HG03103 (cell line): ENCODE data around the gene TRABD2B.

ENCODE experiments used
- ATAC-seq: cut with Tn5 transposase; IDR thresholded peaks from one replicate; pipeline ENCODE4 v1.9.1; 2021; ENCODE audit warnings: low read depth; ENCODE audit not compliant: unreplicated experiment

The TRABD2B gene

DNA sequence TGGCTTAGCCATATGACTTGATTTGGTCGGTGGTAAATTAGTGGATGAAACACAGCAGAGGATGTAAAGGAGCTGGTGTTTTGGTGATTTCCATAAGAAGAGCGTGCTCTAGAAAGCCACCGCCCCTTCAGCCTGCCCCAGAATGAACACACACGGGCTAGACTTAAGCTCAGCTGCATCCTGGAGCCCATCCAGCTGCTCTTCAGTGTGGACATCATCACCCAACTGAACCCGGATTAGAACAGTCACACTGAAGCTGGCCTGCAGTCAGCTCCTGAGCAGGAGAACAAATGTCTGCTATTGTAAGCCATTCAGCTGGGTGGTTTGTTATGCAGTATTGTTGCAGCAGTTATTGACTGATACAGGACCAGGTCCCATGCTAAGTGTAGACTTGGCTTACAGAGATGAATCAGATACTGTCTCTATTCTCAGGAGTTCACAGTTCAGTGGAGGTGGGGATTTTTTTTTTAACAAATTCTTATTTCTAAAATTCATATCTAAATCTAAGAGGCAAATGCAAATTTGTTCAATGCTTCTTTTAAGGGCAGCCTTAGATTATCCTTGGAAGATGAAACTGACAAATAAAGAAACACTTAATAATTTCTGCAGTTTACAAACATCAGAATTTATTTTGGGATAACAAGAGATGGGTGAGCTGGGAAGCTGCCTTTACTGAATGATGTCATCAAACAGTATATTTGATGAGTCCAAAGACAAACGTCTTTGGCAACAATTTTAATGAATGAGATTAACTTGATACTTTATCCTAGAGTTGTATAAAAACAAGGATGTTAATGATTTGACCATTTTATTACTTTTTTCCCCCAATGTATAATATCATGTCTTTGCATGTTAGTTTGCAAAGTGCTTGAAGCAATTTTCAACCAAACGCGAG, 251.2 kb downstream of the TRABD2B start:
- no peak for ATAC-seq

DNA sequence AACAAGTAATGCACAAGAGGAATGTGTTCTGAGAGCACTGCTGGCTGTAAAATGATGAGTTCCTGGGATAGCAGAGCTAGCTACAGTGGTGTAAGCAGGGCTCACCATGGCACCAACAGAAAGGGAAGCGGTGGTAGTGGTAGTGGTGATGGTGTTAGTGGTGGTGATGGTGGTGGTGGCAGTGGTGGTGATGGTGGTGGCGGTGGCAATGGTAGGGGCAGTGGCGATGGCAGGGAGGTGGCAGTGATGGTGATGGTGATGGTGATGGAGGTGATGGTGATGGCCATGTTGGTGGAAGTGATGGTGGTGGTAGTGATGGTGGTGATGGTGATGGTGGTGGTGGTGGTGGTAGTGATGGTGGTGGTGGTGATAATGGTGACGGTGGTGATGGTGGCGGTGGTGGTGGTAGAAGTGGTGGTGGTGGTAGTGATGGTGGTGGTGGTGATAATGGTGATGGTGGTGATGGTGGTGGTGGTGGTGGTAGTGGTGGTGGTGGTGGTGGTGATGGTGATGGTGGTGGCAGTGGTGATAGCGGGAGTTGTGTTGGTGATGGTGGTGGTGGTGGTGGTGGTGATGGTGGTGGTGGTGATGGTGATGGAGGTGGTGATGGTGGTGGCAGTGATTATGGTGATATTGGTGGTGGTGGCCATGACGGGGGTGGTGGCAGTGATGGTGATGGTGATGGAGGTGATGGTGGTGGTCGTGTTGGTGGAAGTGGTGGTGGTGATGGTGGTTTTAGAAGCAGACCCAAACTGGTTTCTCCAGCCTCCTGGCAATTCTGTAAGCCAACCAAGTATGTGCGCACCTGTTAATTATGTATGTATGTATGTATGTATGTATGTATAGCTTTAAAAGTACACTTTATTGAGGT, 254.1 kb downstream of the TRABD2B start:
- no peak for ATAC-seq

DNA sequence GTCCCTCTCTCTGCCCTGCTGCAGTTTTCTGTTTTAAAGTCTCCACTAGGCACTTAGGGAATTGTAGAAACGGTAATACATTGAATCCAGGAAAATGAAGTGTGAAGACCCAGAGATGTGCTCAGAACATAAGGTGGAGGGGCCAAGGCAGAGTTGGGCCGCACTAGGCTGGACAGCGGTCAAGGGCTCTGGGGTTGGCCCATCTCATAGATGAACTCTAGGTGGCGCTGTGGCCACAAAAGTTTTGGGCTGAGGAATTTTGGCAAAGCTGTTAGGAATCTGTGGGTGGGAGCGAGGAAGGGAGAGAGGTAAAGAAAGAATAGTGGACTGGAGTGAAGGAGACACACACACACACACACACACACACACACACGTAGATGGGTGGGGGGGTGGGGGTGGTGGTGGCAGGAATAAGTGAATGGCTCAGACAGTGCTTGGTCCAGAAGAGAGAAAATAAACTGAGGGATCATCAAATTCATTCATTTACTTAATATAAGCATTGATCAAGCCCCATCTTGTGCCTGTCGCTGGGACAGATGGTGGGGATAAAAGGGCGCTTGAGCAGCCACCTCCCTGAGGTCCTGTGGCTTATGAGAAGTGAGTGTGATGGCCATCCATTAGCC, 258.5 kb downstream of the TRABD2B start:
- no peak for ATAC-seq

DNA sequence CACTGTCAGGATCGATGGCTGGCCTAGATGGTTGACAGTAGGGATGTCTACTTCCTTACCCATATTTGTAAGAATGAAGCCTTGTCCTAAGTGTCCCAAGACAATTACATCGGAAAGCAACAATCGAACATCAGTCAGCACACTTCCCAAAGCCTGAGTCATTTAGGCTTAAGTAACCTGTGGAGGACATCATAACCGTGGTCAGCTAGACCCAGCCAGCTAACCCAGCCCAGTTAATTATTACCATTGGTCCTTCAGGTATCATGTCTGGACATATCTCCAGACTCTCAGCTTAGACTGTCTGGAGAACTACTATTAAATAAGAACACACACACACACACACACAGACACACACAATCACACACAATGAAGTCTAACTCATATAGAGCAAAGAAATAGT, 264.7 kb downstream of the TRABD2B start:
- no peak for ATAC-seq

DNA sequence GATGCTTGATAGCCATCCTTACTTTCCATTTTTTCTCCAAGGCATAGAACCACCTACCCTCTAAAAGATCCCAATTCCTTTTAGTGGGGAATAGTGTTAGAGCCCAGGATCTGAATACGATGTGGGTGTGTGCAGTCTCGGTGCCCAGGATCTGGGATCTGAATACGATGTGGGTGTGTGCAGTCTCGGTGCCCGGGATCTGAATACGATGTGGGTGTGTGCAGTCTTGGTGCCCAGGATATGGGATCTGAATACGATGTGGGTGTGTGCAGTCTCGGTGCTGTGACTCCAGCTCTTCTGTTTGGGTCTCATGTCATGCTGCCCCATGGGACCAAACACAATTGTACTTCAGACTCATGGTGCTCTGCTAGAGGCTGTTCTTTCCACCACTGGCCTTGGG, 265.5 kb downstream of the TRABD2B start:
- ATAC-seq, result no peak

DNA sequence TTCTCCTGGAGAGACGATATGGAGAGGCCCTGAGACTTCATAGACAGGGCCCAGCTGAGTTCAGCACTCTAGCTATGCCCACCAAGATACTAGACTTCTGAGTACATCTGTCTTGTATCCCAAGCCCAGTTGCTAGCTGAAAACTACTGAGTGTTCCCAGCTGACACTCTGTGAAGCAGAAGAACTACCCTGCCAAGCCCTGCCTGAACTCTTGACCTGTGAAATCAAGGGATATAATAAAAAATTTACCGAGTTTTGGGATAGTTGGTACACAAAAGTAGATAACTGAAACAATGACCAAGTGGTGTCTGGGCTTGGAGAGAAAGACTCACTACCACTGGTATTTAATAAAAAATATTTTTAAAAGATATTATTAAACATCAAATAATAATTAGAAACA, 267.5 kb downstream of the TRABD2B start:
- ATAC-seq, result no peak

DNA sequence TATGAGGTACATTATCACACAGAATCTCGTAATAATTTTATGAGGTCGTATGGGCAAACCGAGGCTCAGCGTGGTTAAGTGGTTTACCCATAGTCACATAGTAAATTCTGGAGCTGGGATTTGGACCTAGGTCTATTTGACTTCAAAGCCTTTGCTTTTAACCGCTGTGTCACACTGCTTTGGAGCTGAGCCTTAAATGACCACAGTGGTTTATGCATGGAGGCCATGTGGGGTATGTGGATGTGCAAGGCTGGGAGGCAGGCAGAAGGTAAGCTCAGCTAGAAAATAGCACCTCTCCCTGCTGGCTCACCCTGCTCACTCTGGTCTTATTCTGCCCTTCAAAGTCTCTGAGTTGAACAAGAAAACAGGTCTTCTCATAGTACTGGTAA, 269.5 kb downstream of the TRABD2B start:
- no peak for ATAC-seq

DNA sequence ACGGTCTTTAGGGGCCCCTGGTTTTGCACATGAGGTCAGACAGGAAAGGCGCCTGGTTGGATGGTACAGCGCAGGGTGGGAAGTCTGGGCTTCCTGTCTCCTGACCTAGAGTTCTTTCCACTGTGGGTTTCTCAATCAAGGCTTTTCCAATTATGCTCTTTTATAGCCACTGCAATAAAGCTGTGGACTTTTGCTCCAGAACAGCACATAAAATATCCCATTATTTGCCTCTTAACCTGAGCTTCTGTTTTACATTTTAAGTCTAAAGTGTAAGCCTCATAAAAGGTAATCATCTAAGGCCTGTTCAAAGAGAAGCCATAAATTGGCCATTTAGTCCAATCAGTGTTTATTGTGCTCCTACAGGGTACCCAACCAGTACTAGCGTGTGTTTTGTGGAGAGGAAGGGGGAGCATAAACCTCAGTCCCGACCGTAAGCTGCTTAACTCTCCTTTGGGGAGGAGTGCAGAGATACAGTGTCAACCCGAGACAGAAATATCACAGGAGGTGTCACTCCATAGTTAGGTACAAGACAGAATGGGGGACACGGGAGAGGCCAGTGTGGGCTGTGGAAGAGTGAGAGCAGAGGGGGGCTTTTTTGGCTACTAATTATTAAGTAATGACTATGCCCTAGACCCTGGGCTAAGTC, 270.0 kb downstream of the TRABD2B start:
- ATAC-seq, result no peak

DNA sequence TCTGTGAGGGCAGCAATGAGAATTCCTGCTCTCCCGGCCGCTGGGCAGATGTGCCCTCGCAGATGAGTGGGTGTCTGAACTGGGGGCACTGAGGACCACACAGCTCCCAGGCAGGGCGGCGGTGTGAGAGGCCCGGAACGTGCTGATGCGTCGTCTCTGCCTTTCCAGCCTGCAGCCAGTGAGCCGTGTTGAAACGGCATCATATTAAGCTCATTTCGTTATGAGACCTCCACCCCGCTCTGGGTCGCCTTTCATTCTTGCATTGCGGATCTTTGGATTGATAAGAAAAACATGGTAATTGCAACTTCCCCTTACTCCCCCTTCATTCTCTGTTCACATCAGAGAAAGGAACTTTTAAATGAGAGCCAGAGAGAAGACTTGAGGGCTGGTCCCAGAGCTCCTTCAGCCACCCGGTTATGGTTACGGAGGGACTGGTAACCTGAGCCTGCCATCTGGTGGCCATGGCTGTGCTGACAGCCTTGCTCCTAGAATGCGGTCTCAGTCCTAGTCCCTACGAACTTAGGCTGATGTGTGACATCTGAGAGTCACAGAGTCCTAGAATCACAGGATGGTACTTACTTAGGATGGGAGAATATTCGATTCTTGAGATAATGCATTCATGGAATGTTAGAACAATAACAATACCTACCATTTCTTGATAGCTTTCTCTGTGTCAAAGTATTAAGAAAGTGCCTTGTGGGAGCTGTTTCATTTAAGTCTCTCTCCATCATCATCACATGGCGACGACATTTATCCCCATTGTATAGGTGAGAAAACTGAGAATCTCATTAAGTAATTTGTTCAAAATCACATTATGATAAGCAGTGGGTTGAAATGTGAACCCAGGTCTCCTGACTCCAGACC, 271.0 kb downstream of the TRABD2B start:
- ATAC-seq, result peak; percentile 92

DNA sequence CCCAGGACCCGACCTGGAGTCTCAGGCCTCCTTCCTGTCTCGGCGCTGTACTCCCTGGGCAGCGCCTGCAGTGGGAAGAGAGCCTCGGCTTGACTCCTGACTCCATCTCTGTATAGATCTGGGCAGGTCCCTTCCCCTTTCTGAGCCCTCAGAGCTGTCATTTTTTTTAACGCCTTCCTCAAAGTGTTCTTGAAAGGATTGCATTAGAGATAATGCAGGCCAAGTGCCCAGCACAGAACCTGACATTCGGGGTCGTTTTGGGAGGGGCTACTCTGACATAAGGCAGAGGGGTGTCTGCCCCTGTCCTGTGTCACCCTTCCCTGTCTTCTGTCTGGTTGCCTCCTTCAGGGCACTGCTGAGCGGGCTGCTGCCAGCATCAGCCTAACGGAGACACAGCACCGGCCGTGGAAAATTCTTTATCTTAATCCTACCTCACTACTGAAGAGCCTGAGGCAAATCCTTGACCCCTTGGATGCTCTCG, 271.6 kb downstream of the TRABD2B start:
- ATAC-seq, result no peak

DNA sequence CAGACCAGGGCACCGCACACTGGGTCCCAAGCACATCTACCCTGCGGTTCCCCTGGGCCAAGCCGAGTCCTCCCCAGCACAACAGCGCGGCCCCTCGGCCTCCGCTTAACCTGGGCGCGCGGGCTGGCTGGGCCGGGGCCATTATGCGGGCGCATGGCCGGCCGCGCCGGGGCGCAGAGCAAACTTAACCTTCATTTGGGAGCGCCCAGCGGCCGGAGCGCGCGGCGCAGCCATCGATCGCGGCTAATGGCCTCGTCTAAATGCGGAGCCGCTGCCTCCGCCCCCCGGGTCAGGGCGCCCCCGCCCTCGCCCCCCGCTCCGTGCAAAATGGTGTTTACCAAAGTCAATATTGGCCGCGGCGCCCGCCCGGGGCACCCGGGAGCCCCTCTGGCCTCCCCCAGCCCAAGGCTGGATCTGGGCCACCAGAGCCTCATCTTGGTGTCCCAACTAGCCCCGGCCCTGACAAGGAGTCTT, 272.1 kb downstream of the TRABD2B start:
- ATAC-seq, result no peak

DNA sequence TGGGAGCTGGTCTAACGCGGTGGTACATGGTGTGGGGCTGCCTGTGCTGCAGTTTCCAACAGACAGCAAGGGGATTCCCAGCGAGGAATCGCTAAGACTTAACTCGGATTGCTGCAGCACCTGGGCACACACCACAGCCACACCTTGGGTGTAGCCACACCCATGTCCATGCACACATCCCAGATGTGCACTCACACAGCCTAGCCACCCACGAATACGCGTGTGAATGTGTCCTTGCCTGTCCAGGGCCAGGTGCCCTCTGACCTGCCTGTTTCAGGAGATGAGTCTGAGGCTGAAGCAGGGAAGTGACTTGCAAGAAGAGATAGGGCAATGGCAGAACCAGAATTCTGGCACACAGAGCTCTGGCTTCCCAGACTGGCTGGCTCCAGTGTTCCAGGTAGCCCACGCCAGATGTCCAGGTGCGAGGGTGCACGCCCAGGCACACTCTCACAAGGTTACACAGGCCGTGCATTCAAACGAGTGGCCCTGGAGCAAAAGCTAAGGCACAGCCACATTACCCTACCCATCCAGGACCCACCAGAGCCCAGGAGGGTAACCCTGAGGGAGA, 272.7 kb downstream of the TRABD2B start:
- ATAC-seq, result no peak

DNA sequence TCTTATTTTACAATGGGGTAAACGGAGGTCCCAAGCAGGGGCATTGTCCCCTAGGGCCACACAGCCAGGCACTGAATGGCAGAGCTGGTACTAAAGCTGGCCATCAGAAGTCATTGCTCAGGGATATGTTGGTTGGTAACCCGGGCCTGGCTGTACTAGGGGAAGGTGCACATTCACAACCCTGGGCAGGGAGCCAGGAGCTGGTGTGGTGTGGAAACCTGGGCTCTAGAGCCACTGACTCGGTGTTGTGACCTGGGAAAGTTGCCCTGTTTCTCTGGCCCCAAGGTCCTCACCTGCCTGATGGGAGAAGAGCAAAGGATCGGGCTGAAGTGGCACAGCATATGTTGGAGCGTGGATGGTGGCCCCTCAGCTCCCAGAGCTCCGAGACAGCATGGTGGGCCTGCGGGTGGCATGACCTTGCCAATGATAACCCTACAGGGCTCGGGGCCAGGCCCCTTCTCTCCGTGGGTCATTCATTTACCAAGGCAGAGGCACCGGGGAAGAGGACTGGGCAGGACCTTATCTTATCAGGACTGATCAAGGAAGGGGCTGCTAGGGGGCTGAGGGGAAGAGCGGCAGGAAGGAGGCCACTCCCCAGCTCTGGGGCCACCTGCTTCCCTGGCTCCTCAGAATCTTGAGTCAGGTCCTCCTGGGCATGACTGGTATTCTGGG, 274.1 kb downstream of the TRABD2B start:
- ATAC-seq, result no peak

DNA sequence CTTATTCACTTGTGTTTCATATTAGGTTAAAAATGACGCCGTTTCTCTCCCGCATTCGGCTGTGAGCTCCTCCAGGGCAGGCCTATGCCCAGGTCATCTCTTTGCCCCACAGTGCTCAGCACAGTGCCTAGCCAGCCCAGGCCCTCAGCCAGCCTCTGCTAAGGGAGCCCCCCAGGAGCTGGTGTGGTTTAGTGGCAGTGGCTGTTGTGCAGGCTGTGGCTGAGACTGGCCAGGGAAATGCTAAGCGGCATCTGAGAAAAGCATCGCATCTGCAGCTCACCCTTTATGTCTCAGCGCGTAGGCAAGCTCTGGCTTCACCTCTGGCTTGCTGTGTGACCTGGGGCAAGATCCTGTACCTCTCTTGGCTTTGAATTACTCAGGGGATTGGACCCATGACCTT, 275.1 kb downstream of the TRABD2B start:
- no peak for ATAC-seq

DNA sequence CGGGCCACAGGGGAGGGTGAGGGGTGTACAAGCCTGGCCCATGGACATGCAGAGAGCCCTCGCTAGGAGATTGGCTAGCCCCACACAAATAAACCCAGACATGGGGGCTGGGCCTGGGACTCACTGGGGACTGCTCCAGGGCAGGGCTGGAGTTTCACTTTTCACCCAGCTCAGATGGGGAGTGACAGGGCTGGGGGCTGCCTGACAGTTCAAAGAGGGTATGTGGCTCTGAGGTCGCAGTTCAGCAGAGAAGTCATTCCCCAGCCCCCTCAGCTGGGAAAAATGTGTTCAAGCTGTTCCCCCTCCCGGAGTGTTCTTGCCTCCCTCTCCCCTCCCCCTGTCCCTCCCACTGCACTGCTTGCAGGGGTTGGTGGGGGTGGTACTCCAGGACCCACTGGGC, 277.1 kb downstream of the TRABD2B start:
- ATAC-seq, result no peak

DNA sequence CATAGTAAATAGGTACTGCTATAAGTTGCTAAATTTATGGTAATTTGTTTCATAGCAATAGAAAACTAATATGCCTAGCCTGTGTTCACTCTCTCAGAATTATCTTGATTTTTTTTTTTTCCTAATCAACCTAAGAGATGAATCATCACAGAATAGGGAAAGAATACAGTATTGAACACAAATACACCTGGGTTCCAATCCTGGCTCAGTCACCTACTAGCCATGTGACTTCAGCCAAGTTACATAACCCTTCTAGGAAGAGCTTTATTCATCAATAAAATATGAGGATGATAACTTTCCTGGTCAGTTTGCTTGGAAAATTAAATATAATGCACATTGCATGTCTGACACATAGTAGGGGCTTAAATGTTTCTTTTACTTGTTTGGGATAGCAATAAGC, 279.8 kb downstream of the TRABD2B start:
- no peak for ATAC-seq

DNA sequence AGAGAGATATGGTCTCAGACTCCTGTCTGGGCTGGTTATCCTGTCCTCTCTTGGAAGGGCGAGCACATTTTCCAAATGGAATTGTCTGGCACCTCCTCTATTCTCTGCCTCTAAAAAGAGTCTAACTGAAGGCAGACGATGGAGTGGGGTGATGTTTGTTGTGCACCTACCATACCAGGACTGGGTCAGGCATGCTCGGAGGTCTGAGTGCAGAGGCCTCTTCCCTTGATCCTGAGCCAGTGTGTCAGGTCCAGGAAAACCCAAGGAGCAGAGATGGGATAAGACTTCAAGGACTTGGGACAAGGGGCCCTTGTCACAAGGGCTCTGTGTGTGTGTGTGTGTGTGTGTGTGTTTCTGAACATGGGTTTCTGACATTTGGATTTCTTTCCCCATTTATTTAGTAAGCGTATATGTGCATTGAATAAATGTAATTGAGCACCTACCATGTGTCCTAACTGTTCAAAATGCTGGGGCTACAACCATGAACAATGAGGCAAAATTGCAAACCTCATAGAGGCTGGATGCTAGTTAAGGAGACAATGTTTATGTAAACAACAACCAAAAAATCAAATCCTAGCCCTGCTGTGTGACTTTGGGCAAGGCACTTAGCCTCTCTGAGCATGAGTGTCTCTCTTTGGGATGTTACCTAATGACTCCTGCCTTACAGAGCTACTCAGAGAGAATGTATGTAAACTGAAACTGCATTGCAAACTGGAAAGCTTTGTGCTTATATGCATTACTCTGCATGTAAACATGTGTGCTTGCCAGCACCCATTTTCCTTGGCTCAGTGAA, 283.0 kb downstream of the TRABD2B start:
- ATAC-seq, result no peak
